GM21360 (cell line): ENCODE results near the gene NFKBIZ.
"Not testable (repeated sequence)": the region's sequence is repeated elsewhere in the genome, so short reads cannot be mapped to it uniquely, and the experiment has no call there.

Experiments used
- ATAC-seq: cut with Tn5 transposase; IDR thresholded peaks from one replicate; pipeline ENCODE4 v1.9.1; 2021; ENCODE audit warnings: mild to moderate bottlenecking, moderate library complexity; ENCODE audit not compliant: unreplicated experiment

NFKBIZ gene

GRCh38 chr3:101868534-101869464 lies 19.5 kb downstream of the NFKBIZ start:
- no peak for ATAC-seq

- no peak for ATAC-seq
These were observed 20.8 kb downstream of the NFKBIZ start for GRCh38 chr3:101870138-101870537.

- ATAC-seq, result no peak
These were observed 24.3 kb downstream of the NFKBIZ start for GRCh38 chr3:101873619-101874018.

GRCh38 chr3:101876142-101876541 lies 26.8 kb downstream of the NFKBIZ start:
- ATAC-seq, result no peak

- ATAC-seq, result no peak
These were observed 29.3 kb downstream of the NFKBIZ start for GRCh38 chr3:101878589-101878988.

- ATAC-seq, result no peak
These were observed 29.8 kb downstream of the NFKBIZ start for GRCh38 chr3:101879102-101879501.

GRCh38 chr3:101879623-101880284 lies 30.4 kb downstream of the NFKBIZ start:
- ATAC-seq, result no peak

- ATAC-seq, result no peak
These were observed 35.5 kb downstream of the NFKBIZ start for GRCh38 chr3:101884776-101885175.

- not testable (repeated sequence) for ATAC-seq
These were observed 36.3 kb downstream of the NFKBIZ start for GRCh38 chr3:101885584-101885983.

- ATAC-seq, result no peak
These were observed 37.3 kb downstream of the NFKBIZ start for GRCh38 chr3:101886626-101887025.

GRCh38 chr3:101888653-101889052 lies 39.3 kb downstream of the NFKBIZ start:
- no peak for ATAC-seq

- ATAC-seq, result no peak
These were observed 41.4 kb downstream of the NFKBIZ start for GRCh38 chr3:101890716-101891115.

GRCh38 chr3:101892648-101893047 lies 43.3 kb downstream of the NFKBIZ start:
- ATAC-seq, result no peak

GRCh38 chr3:101896083-101896757 lies 46.9 kb downstream of the NFKBIZ start:
- ATAC-seq, result no peak

GRCh38 chr3:101897013-101897412 lies 47.7 kb downstream of the NFKBIZ start:
- ATAC-seq, result no peak

GRCh38 chr3:101898039-101898438 lies 48.7 kb downstream of the NFKBIZ start:
- ATAC-seq, result no peak

GRCh38 chr3:101898752-101899169 lies 49.4 kb downstream of the NFKBIZ start:
- peak; percentile 80 for ATAC-seq

GRCh38 chr3:101900316-101900715 lies 51.0 kb downstream of the NFKBIZ start:
- ATAC-seq, result no peak

- ATAC-seq, result no peak
These were observed 51.4 kb downstream of the NFKBIZ start for GRCh38 chr3:101900736-101901135.

- peak; percentile 65 for ATAC-seq
These were observed 52.7 kb downstream of the NFKBIZ start for GRCh38 chr3:101902041-101902440.

- ATAC-seq, result no peak
These were observed 54.1 kb downstream of the NFKBIZ start for GRCh38 chr3:101903451-101903871.
